Amniotic stem cell (primary cell): ENCODE results near the gene MTARC2.
"Not testable (repeated sequence)": the region's sequence is repeated elsewhere in the genome, so short reads cannot be mapped to it uniquely, and the experiment has no call there.

Source experiments
- DNase-seq: peaks from one replicate; lab custom pipeline; 2025; lab: John Stamatoyannopoulos, UW

MTARC2 gene

GRCh38 chr1:220732621-220733020, 15.5 kb upstream of the MTARC2 start:
- no peak for DNase-seq

- peak; percentile 45 for DNase-seq
Observed at GRCh38 chr1:220733086-220733601, 15.0 kb upstream of the MTARC2 start.

DNA sequence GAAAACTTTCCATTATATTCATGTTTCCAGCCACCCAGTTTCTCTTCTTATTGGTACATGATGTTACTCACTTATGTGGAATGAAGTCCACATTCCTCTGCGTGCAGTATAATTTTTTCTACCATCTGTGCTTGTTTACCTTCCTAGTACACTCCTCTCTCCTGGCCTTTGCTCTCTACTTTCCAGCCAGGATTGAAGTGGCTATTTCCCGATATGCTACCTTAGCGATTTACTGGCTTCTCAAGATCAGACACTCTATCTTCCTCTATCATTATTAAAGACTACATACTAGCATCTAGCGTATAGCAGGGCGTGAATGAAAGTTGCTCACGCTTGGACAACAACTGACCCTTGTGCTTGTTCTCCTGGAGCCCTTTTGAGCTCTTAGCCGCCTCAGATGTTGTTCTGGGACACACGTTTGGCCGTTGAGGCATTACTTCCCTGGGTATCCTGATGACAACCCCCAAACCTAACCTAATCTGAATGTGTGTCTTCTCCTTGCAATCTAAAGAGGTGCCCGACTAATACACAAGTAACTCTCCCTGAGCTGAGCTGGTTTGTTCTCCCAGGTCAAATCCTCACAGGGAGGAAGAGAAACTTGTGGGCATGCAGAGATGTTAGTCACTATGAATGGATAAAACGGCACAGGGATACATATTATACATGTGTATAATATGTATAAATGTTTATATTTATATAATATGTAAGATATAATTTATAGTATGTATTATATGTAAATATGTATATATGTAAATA, 13.4 kb upstream of the MTARC2 start:
- DNase-seq, result no peak

- not testable (repeated sequence) for DNase-seq
Observed at GRCh38 chr1:220736283-220736682, 11.8 kb upstream of the MTARC2 start.

- no peak for DNase-seq
Observed at GRCh38 chr1:220741349-220741748, 6.8 kb upstream of the MTARC2 start.

DNA sequence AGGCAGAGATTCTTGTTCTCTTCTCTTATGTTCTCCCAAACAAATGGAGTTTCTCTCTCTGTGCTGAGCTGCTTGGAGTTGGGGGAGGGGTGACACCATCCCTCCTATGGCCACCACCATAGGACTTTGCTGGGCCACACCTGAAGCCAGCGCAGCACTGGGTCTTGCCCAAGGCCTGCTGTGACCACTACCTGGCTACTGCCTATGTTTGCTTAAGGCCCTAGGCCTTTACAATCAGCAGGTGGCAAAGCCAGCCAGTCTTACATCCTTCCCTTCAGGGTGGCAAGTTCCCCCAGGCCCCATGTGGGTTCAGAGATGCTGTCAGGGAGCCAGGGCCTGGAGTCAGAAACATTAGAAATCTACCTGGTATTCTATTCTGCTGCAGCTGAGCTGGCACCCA, 6.3 kb upstream of the MTARC2 start:
- no peak for DNase-seq

DNA sequence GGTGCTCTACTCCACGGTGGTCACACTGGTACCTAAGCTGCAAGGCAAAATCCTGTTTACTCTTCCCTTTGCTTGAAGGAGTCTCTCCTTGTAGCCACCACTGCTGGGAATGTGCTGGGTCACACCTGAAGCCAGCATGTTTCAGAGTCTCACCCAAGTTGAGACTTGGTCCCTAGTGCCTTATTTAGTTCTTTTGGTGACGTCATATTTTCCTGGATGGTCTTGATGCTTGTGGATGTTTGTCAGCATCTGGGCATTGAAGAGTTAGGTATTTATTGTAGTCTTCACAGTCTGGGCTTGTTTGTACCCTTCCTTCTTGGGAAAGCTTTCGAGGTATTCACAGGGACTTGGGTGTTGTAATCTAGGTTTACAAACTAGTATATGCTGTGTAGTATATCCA, 5.6 kb upstream of the MTARC2 start:
- DNase-seq, result no peak

GRCh38 chr1:220746851-220747250, 1.3 kb upstream of the MTARC2 start:
- DNase-seq, result no peak

DNA sequence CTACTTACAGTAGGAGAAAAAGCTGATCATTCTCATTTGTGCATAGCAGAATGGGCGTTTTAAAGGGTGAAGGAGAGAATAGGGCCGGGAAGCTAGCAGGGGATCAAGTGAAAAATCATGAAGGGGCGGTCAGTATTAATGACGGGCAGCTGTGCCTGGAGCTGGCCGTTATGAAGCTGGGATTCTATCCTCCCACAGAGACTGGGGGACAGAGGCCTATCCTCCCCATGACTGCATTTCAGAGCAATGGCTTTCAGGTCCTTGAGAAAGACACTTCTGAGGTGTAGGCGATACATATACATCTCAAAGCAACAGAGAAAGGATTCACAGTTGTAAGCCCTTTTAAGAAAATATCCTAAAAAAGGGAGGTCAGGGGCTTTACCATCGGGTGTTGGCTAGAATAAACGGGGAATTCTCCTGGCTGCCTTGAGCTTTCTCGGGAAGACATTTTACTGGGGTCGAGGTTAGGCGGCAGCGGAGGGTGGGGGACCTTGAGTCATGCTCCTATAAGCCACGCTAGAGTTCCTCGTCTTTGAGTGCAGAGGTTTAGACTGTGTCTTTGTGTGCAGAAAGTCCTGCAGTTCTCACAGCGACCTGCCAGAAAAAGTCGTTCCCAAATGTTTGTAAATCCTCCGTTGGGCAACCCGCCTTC, 559 bp upstream of the MTARC2 start:
- DNase-seq, result no peak

DNA sequence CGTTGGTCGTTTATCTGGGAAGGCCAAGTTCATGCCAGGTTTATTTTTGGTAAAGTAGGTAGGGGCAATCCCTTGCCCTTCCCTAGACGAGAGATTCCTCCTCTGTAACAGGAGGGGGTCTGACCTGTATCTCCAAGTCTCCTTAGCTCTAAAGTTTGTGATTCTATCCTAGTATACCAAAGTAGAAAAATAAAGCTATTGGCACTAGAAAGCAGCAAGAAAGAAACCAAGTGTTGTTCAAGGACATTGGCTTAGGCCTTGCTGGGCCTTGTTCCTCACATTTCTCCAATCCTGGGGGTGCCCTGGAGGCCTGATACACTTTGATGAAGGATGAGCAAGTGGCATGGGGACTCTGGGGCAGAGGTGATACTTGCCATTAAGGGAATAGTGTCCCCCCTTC, 814 bp downstream of the MTARC2 start:
- DNase-seq, result no peak

DNA sequence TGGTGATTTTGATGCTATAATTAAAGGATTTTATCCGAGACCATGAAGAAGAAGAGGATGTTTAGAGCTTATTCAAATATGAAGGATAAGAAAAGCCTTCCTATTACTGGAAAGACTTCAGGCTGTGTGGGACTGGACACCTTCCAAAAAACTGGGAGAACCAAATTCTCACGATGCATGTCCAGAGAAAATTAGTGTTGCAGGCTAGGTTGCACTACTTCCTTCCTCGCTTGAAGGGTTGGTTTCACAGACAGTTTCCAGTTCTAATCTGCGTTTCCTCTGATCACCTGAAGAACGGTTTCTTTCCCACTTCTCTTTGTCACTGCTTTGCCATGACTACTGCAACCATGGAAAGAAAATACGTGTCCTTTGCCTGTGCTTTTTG, 2.0 kb downstream of the MTARC2 start:
- DNase-seq, result no peak

DNA sequence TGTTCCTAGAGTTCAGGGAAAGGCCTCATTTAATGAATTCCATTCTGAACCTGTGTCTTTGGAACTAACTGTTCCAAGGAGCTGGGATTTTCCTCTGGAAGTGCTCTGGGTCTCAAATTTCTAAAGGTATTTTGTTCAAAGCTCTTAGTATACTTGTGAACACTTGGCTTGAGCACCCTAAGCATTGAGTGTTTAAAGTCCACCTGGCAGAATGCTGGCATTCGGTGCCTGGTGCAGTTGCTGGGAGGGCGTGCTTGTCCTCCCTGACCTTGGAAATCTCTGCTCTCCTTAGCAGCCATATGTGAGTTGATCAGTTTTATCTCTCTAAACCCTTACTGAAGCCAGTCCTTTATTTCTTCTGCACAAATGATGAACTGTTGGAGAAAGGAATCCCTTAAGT, 3.0 kb downstream of the MTARC2 start:
- no peak for DNase-seq

GRCh38 chr1:220754212-220754917, 6.2 kb downstream of the MTARC2 start:
- DNase-seq, result no peak

- no peak for DNase-seq
Observed at GRCh38 chr1:220754918-220755295, 6.8 kb downstream of the MTARC2 start.

- no peak for DNase-seq
Observed at GRCh38 chr1:220755309-220755708, 7.2 kb downstream of the MTARC2 start.

DNA sequence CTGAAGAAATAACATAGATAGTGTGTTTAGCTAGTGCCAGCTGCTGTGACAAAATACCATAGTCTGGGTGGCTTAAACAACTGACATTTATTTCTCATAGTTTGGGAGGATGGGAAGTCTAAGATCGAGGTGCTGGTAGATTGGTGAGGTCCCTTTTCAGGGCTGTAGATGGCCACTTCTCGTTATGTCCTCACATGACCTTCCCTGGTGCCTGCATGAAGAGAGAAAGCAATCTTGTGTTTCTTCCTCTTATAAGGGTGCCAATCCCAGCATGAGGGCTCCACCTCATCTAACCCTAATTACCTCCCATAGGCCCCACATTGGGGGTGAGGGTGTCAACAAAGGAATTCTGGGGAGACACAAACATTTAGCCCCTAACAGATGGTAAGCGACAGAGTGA, 9.3 kb downstream of the MTARC2 start:
- DNase-seq, result no peak

DNA sequence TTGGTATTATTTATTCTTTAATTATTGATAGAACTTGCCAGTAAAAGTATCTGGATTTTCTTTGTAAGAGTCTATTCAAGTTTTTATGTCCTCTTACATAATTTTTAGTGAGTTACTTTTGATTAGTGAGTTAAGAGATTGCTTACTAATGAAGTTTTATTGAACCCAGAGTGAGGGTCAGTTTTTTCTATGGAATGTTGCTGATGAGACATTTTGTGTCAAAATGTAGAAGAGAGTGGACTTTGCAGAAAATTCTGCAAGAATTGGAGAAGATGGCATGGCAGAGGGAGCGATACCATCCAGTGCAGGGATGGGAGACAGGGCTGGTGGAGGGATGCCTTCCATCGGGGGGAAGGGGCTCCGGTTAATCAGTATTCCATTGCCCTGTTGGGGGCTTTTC, 11.0 kb downstream of the MTARC2 start:
- DNase-seq, result no peak

GRCh38 chr1:220761688-220762427, 13.7 kb downstream of the MTARC2 start:
- no peak for DNase-seq

DNA sequence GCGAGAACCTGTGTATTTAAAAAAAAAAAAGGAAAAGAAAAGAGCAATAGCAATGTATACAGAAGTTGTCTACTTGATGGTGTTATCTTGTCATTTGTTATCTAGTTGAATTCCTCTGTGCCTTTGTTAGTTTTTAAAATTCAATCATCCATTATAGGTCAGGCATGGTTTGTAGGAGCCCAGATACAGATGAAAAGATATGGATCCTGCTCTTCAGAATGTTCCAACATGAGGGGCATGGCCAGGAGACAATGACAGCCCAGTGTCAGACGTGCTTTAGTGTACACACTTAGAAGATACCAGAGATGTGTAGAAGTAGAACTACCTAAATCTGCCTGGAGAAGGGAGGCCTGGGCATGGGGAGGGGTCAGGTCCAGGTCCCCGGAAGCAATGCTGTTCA, 16.6 kb downstream of the MTARC2 start:
- no peak for DNase-seq

- DNase-seq, result no peak
Observed at GRCh38 chr1:220767312-220768125, 19.4 kb downstream of the MTARC2 start.

DNA sequence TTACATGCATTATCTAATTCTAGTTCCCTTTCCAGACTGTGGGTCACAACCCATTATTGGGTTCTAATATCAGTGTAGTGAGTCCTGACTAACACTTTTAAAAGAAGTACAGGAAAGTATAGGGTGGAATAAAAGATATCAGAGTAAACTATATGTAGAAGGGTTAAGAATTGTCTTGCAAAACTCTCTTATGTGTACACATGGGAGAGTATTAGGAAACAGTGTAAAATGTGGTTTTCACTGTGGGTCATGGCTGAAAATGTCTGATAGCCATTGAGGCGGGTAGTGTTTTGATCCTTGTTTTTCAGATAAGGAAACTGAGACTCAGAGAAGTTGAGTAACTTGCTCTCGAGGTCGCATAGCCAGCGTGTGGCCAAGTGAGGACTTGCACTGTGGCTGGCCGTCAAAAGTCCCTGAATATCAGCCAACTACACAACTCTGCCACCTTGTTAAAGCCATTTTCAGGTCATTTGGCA, 20.0 kb downstream of the MTARC2 start:
- DNase-seq, result no peak
